H9 (cell line): ENCODE results near the gene C16orf74. TPM values are rescaled to one million over a fixed set of nuclear protein-coding genes. Genes with fewer than 3 reads are reported as not detected.

Source experiments
- DNase-seq: peaks from one replicate; pipeline ENCODE4 v3.0.0-alpha.2; 2017
- H2AFZ ChIP-seq: one replicate; pipeline ENCODE4 v1.6.1; 2013; ENCODE audit warnings: mild to moderate bottlenecking, low read length, control low read depth, moderate library complexity
- H2AK5ac ChIP-seq: 2 replicates; pipeline ENCODE4 v1.6.1; 2013; ENCODE audit warnings: low read length, control low read depth, mixed read lengths; ENCODE audit not compliant: insufficient read length
- H2BK120ac ChIP-seq: one replicate; pipeline ENCODE4 v1.6.1; 2013; ENCODE audit warnings: low read depth, mild to moderate bottlenecking, low read length, control low read depth, inconsistent platforms; ENCODE audit not compliant: poor library complexity, severe bottlenecking
- H2BK12ac ChIP-seq: 2 replicates; pipeline ENCODE4 v1.6.1; 2013; ENCODE audit warnings: low read length, control low read depth, mixed read lengths, low read depth; ENCODE audit not compliant: insufficient read length
- H2BK15ac ChIP-seq: 2 replicates; pipeline ENCODE4 v1.6.1; 2013; ENCODE audit warnings: low read depth, low read length, control low read depth
- H2BK20ac ChIP-seq: one replicate; pipeline ENCODE4 v1.6.1; 2013; ENCODE audit warnings: low read depth, mild to moderate bottlenecking, low read length, control low read depth, inconsistent platforms; ENCODE audit not compliant: poor library complexity, severe bottlenecking
- H2BK5ac ChIP-seq: 2 replicates; pipeline ENCODE4 v1.6.1; 2013; ENCODE audit warnings: low read length, control low read depth, mixed read lengths; ENCODE audit not compliant: insufficient read length
- H3K14ac ChIP-seq: 2 replicates; pipeline ENCODE4 v1.6.1; 2013; ENCODE audit warnings: low read length, control low read depth; ENCODE audit not compliant: insufficient read depth
- H3K18ac ChIP-seq: 2 replicates; pipeline ENCODE4 v1.6.1; 2013; ENCODE audit warnings: low read depth, mild to moderate bottlenecking, mixed read lengths, low read length, control low read depth; ENCODE audit not compliant: insufficient read length
- H3K23ac ChIP-seq: 2 replicates; pipeline ENCODE4 v1.6.1; 2013; ENCODE audit warnings: low read length, control low read depth, mixed read lengths, low read depth; ENCODE audit not compliant: insufficient read length
- H3K23me2 ChIP-seq: 2 replicates; pipeline ENCODE4 v1.6.1; 2013; ENCODE audit warnings: low read depth, mild to moderate bottlenecking, mixed read lengths, low read length, control low read depth; ENCODE audit not compliant: insufficient read length, poor library complexity, severe bottlenecking
- H3K27ac ChIP-seq: 2 replicates; pipeline ENCODE4 v1.5.1; 2013; ENCODE audit warnings: low read length, control low read depth, mixed read lengths, low read depth; ENCODE audit not compliant: insufficient read length
- H3K27me3 ChIP-seq: 2 replicates; pipeline ENCODE4 v1.6.1; 2013; ENCODE audit warnings: low read length, control low read depth, inconsistent platforms; ENCODE audit not compliant: insufficient read depth
- H3K4ac ChIP-seq: 2 replicates; pipeline ENCODE4 v1.6.1; 2013; ENCODE audit warnings: low read depth, mild to moderate bottlenecking, control low read depth, inconsistent platforms, low read length, moderate library complexity
- H3K4me1 ChIP-seq: 2 replicates; pipeline ENCODE4 v1.6.1; 2013; ENCODE audit warnings: low read length, control low read depth, inconsistent platforms; ENCODE audit not compliant: insufficient read depth
- H3K4me2 ChIP-seq: 2 replicates; pipeline ENCODE4 v1.6.1; 2013; ENCODE audit warnings: low read length, control low read depth, mixed read lengths; ENCODE audit not compliant: insufficient read length, insufficient read depth
- H3K56ac ChIP-seq: 2 replicates; pipeline ENCODE4 v1.6.1; 2013; ENCODE audit warnings: low read depth, mild to moderate bottlenecking, mixed read lengths, low read length, control low read depth; ENCODE audit not compliant: insufficient read length
- H3K79me1 ChIP-seq: 2 replicates; pipeline ENCODE4 v1.6.1; 2013; ENCODE audit warnings: low read depth, mild to moderate bottlenecking, moderate library complexity, low read length, control low read depth, inconsistent platforms; ENCODE audit not compliant: insufficient read depth, poor library complexity, severe bottlenecking
- H3K79me2 ChIP-seq: 2 replicates; pipeline ENCODE4 v1.6.1; 2013; ENCODE audit warnings: low read length, control low read depth, inconsistent platforms; ENCODE audit not compliant: insufficient read depth
- H3K9ac ChIP-seq: 2 replicates; pipeline ENCODE4 v1.6.1; 2013; ENCODE audit warnings: low read length, control low read depth, mixed read lengths; ENCODE audit not compliant: insufficient read length; ENCODE audit errors: extremely low read depth
- H3K9me3 ChIP-seq: one replicate; pipeline ENCODE4 v1.6.1; 2013; ENCODE audit warnings: low read depth, low read length, inconsistent platforms; ENCODE audit not compliant: control insufficient read depth
- H3T11ph ChIP-seq: one replicate; pipeline ENCODE4 v1.6.1; 2013; ENCODE audit warnings: mild to moderate bottlenecking, low read length, control low read depth, inconsistent platforms
- H4K20me1 ChIP-seq: one replicate; pipeline ENCODE4 v1.6.1; 2013; ENCODE audit not compliant: control insufficient read depth, insufficient read length, insufficient read depth
- H4K5ac ChIP-seq: 2 replicates; pipeline ENCODE4 v1.6.1; 2013; ENCODE audit warnings: low read depth, mild to moderate bottlenecking, mixed read lengths, low read length, control low read depth; ENCODE audit not compliant: insufficient read length
- H4K8ac ChIP-seq: replicated peaks from 2 replicates; pipeline ENCODE4 v1.6.1; 2013; ENCODE audit warnings: low read length, control low read depth, mixed read lengths, low read depth; ENCODE audit not compliant: insufficient read length
- H4K91ac ChIP-seq: 2 replicates; pipeline ENCODE4 v1.6.1; 2013; ENCODE audit warnings: low read depth, mild to moderate bottlenecking, moderate library complexity, mixed read lengths, low read length, control low read depth; ENCODE audit not compliant: insufficient read length
- H3K27ac Mint-ChIP-seq, 3 experiments: 2 replicates in 2 of 3; 3 replicates in 1 of 3; pipeline ENCODE4 v1.8.0; 2020 to 2021; ENCODE audit warnings: mixed read lengths in 3 of 3, mild to moderate bottlenecking in 1 of 3, moderate library complexity in 1 of 3
- H3K27me3 Mint-ChIP-seq: 2 replicates; pipeline ENCODE4 v1.8.0; 2021; ENCODE audit warnings: low read depth, mild to moderate bottlenecking, moderate library complexity, mixed read lengths
- H3K36me3 Mint-ChIP-seq, 3 experiments: 2 replicates in 2 of 3; 3 replicates in 1 of 3; pipeline ENCODE4 v1.8.0; 2020 to 2021; ENCODE audit warnings: low read depth in 3 of 3, mixed read lengths in 3 of 3; ENCODE audit not compliant: insufficient read depth in 1 of 3
- H3K4me1 Mint-ChIP-seq, 2 experiments: 2 replicates each; pipeline ENCODE4 v1.8.0; 2020; ENCODE audit warnings: mixed read lengths in 2 of 2
- H3K4me3 Mint-ChIP-seq, 2 experiments: 2 replicates in 1 of 2; 3 replicates in 1 of 2; pipeline ENCODE4 v1.8.0; 2020 to 2021; ENCODE audit warnings: mild to moderate bottlenecking in 2 of 2, mixed read lengths in 2 of 2, moderate library complexity in 1 of 2
- H3K9me3 Mint-ChIP-seq, 2 experiments: 2 replicates in 1 of 2; 3 replicates in 1 of 2; pipeline ENCODE4 v1.8.0; 2020; ENCODE audit warnings: mild to moderate bottlenecking in 2 of 2, mixed read lengths in 2 of 2, moderate library complexity in 1 of 2
- CTCF ChIP-seq: fragments of 200-600 bp; sonication (generic); conservative IDR thresholded peaks from 3 replicates; pipeline ENCODE4 v1.8.0; 2021; ENCODE audit warnings: antibody characterized with exemption, mild to moderate bottlenecking
- WGBS: extraction: QIAGEN DNeasy Blood & Tissue Kit; methylation state at CpG from one replicate; pipeline ENCODE4 v1.1.7; 2013; ENCODE audit warnings: missing lambda C conversion rate, low lambda C conversion rate, mixed read lengths; ENCODE audit not compliant: insufficient read length; ENCODE audit errors: extremely low coverage; 5-methylcytosine and 5-hydroxymethylcytosine counted together
- total RNA-seq: library from RNA; stranded (reverse); gene quantifications from 2 replicates; pipeline ENCODE4 v1.2.1, GENCODE V29; 2021

The C16orf74 gene
- total RNA-seq, 1 experiment from 2014 or later = 5.6 TPM

GRCh38 chr16:85735225-85735635 lies 15.7 kb downstream of the C16orf74 start:
- no peak overlapping the region for H2BK120ac ChIP-seq
- Mint-ChIP-seq H3K27me3 (no peaks in the 10 kb centered on the region; the same call in 1 of the 2 replicates), H3K9me3 (no peaks in the 10 kb centered on the region; a peak in 1 of 5 replicates), H3K4me1 (peaks cover 14 to 22% of the 10 kb centered on the region in 2 experiments), H3K4me3 (no peak overlapping the region), H3K36me3 (no peaks in the 10 kb centered on the region), H3K27ac (no peak overlapping the region)
- no peak overlapping the region for H2AK5ac ChIP-seq
- H3K4me1 ChIP-seq = no peaks in the 10 kb centered on the region; the same call in 1 of the 2 replicates
- no peak overlapping the region for H3K4me2 ChIP-seq
- H2BK5ac ChIP-seq = no peak overlapping the region
- H3K27me3 ChIP-seq = no peaks in the 10 kb centered on the region
- H3K23ac ChIP-seq = no peak overlapping the region
- no peak overlapping the region for H2AFZ ChIP-seq
- no peak overlapping the region for H2BK20ac ChIP-seq
- no peak overlapping the region for H3K4ac ChIP-seq
- H3T11ph ChIP-seq = no peak overlapping the region
- no peak overlapping the region for H2BK15ac ChIP-seq
- no peaks in the 10 kb centered on the region for H3K79me1 ChIP-seq
- no peaks in the 10 kb centered on the region for H3K9me3 ChIP-seq
- no peaks in the 10 kb centered on the region for H4K20me1 ChIP-seq
- no peak overlapping the region for H4K5ac ChIP-seq
- no peak overlapping the region for H4K91ac ChIP-seq
- DNase-seq = no peak
- no CpG with 5 or more reads among the region's 14 CpGs for WGBS
- no peak overlapping the region for H3K18ac ChIP-seq
- no peak overlapping the region for H3K27ac ChIP-seq
- no peaks in the 10 kb centered on the region for H3K79me2 ChIP-seq
- H4K8ac ChIP-seq = no peak overlapping the region
- no peaks in the 10 kb centered on the region for H3K23me2 ChIP-seq
- no peak overlapping the region for H3K14ac ChIP-seq
- no peak overlapping the region for H3K9ac ChIP-seq
- no peak overlapping the region for H2BK12ac ChIP-seq
- H3K56ac ChIP-seq = no peak overlapping the region
- TF ChIP-seq CTCF = no peak
